Natural killer cell (primary cell): ENCODE results near the gene HOXC9. TPM values are rescaled to one million over a fixed set of nuclear protein-coding genes. Genes with fewer than 3 reads are reported as not detected.

Experiments
- ATAC-seq, 3 donors: fragments of 150-1000 bp in 2 of 3; fragments of 200-7000 bp in 1 of 3; cut with Tn5 transposase; 1 replicate in 1 of 3; 2 replicates in 2 of 3; pipeline ENCODE4 v1.10.0; 2021; ENCODE audit warnings: mild to moderate bottlenecking in 2 of 3, moderate library complexity in 2 of 3
- DNase-seq, 2 donors: peaks; one replicate each; pipeline versions ENCODE4 v3.0.0 to v3.0.0-alpha.2; 2013 to 2021; ENCODE audit warnings: mixed read lengths in 1 of 2
- H3K27ac ChIP-seq: one replicate; pipeline ENCODE4 v1.5.1; 2013; ENCODE audit warnings: mild to moderate bottlenecking, low read length
- H3K27me3 ChIP-seq: one replicate; pipeline ENCODE4 v1.6.1; 2013; ENCODE audit warnings: low read length; ENCODE audit not compliant: control insufficient read depth, insufficient read depth
- H3K36me3 ChIP-seq: one replicate; pipeline ENCODE4 v1.6.1; 2013; ENCODE audit warnings: low read length; ENCODE audit not compliant: control insufficient read depth, insufficient read depth
- H3K4me1 ChIP-seq: one replicate; pipeline ENCODE4 v1.6.1; 2013; ENCODE audit warnings: low read length; ENCODE audit not compliant: control insufficient read depth, insufficient read depth
- H3K4me3 ChIP-seq: one replicate; pipeline ENCODE4 v1.5.1; 2013; ENCODE audit warnings: low read length
- H3K9me3 ChIP-seq: one replicate; pipeline ENCODE4 v1.6.1; 2013; ENCODE audit warnings: low read length; ENCODE audit not compliant: control insufficient read depth, insufficient read depth
- H3K27ac Mint-ChIP-seq, 2 donors: one replicate each; pipeline ENCODE4 v1.8.0; 2022; ENCODE audit warnings: mild to moderate bottlenecking in 2 of 2, mixed read lengths in 2 of 2, moderate library complexity in 1 of 2
- H3K27me3 Mint-ChIP-seq, 2 donors: one replicate each; pipeline ENCODE4 v1.8.0; 2022; ENCODE audit warnings: low read depth in 2 of 2, mixed read lengths in 2 of 2
- H3K36me3 Mint-ChIP-seq: one replicate; pipeline ENCODE4 v1.8.0; 2022; ENCODE audit warnings: mixed read lengths
- H3K4me1 Mint-ChIP-seq, 2 donors: one replicate each; pipeline ENCODE4 v1.8.0; 2022; ENCODE audit warnings: mixed read lengths in 2 of 2
- H3K4me3 Mint-ChIP-seq: one replicate; pipeline ENCODE4 v1.8.0; 2022; ENCODE audit warnings: mild to moderate bottlenecking, moderate library complexity, mixed read lengths
- H3K9me3 Mint-ChIP-seq, 2 donors: one replicate each; pipeline ENCODE4 v1.8.0; 2022; ENCODE audit warnings: mixed read lengths in 2 of 2
- WGBS: methylation state at CpG from one replicate; pipeline ENCODE4 v1.1.7; 2013; ENCODE audit warnings: missing lambda C conversion rate; ENCODE audit not compliant: insufficient coverage; 5-methylcytosine and 5-hydroxymethylcytosine counted together
- intact Hi-C: fragments of 100-400 bp; cut with micrococcal nuclease; formaldehyde crosslinking; loops from one replicate; pipeline ENCODE4 v1.14.2; 2022
- total RNA-seq, 4 donors: library from RNA; stranded (reverse); fragments of 120-200 nt in 1 of 4; gene quantifications; one replicate each; pipeline versions ENCODE4 v1.2.3 to v1.2.4, GENCODE V29; 2013 to 2022
- TF ChIP-seq, protein P1 (sequence below): fragments of 200-600 bp; IDR thresholded peaks from one replicate; pipeline ENCODE4 v1.8.0; 2022; ENCODE audit warnings: antibody characterized with exemption

The HOXC9 gene
- total RNA-seq, 3 donors from 2014 or later (not counting 1 experiment from before 2014, with no cell fraction given): not detected

DNA sequence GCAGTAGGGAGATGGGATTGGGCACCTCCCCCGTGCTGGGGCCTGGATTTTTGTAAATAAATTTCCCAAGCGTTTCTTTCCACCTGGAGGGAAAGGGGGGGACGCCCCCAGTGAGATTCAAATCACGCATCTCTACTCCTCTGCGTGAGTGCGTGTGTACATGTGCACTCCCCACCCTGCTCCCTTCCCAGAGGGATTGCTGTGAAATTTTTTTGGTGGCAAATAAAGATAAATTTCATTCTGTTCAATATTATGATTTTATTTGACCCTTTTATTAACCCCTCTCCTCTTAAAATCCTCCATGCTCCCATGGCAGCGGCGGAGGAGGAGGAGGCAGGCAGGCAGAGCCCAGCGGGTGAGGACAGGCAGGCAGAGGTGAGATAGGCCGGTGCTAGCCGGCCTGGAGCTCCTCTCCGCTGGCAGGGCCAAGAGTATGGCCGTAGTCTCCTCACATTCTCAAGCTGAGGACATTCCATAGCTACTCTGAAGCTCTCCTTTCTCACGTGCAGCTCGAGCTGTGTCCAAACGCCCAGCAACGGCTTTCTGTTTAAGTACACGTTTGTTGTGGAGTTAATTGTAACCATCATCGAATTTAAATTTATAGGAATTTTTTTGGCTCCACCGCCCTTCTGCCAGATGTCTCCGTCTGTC is 23.7 kb upstream of the HOXC9 start:
- 27% methylated on average over 15 of the region's 21 CpGs for WGBS
- intact Hi-C loops: loop anchor here (5.0 kb wide), 1 partner anchor 36 kb away; no protein-coding TSS in a partner anchor
- Histone ChIP-seq H3K4me3 (no peak overlapping the region), H3K4me1 (peaks cover 32% of the 10 kb centered on the region), H3K27ac (no peak overlapping the region), H3K27me3 (peaks cover 87% of the 10 kb centered on the region), H3K9me3 (peaks cover 5% of the 10 kb centered on the region), H3K36me3 (no peaks in the 10 kb centered on the region)
- DNase-seq (no peak), ATAC-seq (no peak)
- no peaks in the 10 kb centered on the region for H3K9me3 Mint-ChIP-seq
- H3K36me3 Mint-ChIP-seq: no peaks in the 10 kb centered on the region
- TF ChIP-seq, protein P1, sequence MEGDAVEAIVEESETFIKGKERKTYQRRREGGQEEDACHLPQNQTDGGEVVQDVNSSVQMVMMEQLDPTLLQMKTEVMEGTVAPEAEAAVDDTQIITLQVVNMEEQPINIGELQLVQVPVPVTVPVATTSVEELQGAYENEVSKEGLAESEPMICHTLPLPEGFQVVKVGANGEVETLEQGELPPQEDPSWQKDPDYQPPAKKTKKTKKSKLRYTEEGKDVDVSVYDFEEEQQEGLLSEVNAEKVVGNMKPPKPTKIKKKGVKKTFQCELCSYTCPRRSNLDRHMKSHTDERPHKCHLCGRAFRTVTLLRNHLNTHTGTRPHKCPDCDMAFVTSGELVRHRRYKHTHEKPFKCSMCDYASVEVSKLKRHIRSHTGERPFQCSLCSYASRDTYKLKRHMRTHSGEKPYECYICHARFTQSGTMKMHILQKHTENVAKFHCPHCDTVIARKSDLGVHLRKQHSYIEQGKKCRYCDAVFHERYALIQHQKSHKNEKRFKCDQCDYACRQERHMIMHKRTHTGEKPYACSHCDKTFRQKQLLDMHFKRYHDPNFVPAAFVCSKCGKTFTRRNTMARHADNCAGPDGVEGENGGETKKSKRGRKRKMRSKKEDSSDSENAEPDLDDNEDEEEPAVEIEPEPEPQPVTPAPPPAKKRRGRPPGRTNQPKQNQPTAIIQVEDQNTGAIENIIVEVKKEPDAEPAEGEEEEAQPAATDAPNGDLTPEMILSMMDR: no peak
- peaks cover 81 to 83% of the 10 kb centered on the region in 2 donors for H3K27me3 Mint-ChIP-seq
- peaks cover 18 to 31% of the 10 kb centered on the region in 2 donors for H3K4me1 Mint-ChIP-seq
- H3K27ac Mint-ChIP-seq: no peak overlapping the region
- H3K4me3 Mint-ChIP-seq: peak overlapping the region; percentile 25

DNA sequence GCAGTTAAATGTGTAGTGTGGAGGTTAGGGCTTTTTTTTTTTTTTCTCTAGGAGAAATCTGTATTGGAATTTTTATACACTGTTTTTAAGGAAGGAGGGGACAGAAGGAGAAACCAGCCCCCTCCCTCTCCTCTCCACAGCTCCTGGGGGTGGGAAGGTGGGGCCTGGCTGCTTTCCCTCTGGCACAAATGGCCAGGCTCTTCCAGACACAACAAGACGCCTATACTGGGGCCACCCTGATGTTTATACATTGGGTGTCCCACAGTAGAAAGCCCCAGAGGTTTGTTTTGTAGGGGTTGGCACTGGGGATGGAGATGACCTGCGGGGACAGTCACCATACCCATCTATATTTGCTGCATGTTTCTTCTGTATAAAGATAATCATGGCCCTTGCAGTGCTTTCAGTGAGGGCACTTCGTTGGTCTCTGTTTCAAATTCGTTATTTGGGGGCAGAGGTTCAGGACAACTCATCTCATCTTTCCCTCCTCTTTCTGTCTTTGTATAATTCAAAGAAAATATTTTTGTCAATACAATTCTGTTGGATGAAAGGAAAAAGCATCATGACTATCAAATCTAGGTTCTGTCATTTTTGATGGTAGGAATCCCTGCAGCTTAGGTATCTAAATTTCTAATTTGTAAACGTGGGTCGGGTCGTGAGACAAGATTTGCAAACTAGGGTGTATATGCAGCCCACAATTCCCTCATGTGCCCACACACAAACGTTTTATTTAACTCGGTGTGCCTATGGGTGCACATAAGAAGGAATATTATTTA is 23.0 kb upstream of the HOXC9 start:
- H3K4me1 Mint-ChIP-seq: peaks cover 18 to 31% of the 10 kb centered on the region in 2 donors
- 7% methylated on average over 5 of the region's 9 CpGs for WGBS
- peak overlapping the region; percentile 25 for H3K4me3 Mint-ChIP-seq

DNA sequence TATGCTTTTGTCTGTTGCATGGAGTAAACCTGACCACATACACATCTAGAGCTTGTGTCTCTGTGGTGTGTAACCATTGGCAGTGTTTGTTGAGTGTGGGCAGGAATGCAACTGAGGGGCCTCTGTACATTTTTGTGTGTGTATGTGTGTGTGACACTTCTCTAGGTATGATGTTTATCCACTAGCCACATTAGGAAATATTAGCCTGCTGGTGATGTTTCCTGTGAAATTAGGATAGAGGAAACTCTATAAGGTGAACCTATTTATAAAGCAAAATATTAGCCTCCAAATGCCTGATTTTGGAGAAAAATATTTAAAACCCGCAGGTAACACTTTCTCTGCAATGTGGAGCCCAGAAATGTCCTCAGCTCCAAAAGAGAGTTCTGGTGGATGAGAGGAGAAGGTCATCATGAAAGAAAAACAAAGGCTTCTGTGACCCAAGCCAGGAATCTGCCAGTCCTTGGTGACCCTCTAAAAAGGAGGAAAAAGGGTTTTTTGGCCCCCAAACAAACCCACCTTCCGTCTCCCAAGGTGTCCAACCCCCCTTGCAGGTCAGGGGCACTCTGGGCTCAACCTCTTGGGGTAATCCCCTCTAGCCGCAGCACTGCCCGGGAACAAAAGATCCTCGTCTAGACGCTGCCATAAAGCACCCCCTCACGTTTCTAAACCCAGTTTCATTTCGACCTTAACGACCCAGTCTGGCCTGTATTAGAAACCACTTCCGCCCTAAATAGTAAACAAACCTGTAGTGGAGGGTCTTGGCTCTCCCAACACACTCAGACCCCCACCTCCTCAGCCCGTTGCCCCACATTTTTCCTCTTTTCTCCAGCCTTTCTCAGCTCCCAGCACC is 22.1 kb upstream of the HOXC9 start:
- WGBS: 6% methylated on average over 11 of the region's 11 CpGs
- no peak overlapping the region for H3K4me3 Mint-ChIP-seq
- H3K36me3 Mint-ChIP-seq: no peaks in the 10 kb centered on the region
- no peaks in the 10 kb centered on the region for H3K9me3 Mint-ChIP-seq
- no peak overlapping the region for H3K27ac Mint-ChIP-seq
- H3K27me3 Mint-ChIP-seq: peaks cover 78 to 81% of the 10 kb centered on the region in 2 donors
- H3K4me3 ChIP-seq: no peak overlapping the region
- H3K36me3 ChIP-seq: no peaks in the 10 kb centered on the region
- H3K4me1 ChIP-seq: peaks cover 32% of the 10 kb centered on the region
- peaks cover 18 to 30% of the 10 kb centered on the region in 2 donors for H3K4me1 Mint-ChIP-seq
- ATAC-seq (peak in 1 of 3 donors; percentile 47), DNase-seq (no peak)
- TF ChIP-seq, protein P1: no peak
- no peak overlapping the region for H3K27ac ChIP-seq
- H3K9me3 ChIP-seq: peaks cover 5% of the 10 kb centered on the region
- intact Hi-C loops: loop anchor here (5.0 kb wide), 1 partner anchor 34 kb away; no protein-coding TSS in a partner anchor
- H3K27me3 ChIP-seq: peaks cover 84% of the 10 kb centered on the region

More for the DNA sequence above, 23.0 kb upstream of the HOXC9 start:
- H3K36me3 Mint-ChIP-seq: no peaks in the 10 kb centered on the region
- no peaks in the 10 kb centered on the region for H3K9me3 Mint-ChIP-seq
- intact Hi-C loops: loop anchor here (5.0 kb wide), 1 partner anchor 35 kb away; no protein-coding TSS in a partner anchor
- Histone ChIP-seq H3K4me3 (no peak overlapping the region), H3K4me1 (peaks cover 32% of the 10 kb centered on the region), H3K9me3 (peaks cover 5% of the 10 kb centered on the region), H3K27me3 (peaks cover 86% of the 10 kb centered on the region), H3K36me3 (no peaks in the 10 kb centered on the region), H3K27ac (no peak overlapping the region)
- no peak overlapping the region for H3K27ac Mint-ChIP-seq
- TF ChIP-seq, protein P1: no peak
- DNase-seq (no peak), ATAC-seq (no peak)
- peaks cover 80 to 81% of the 10 kb centered on the region in 2 donors for H3K27me3 Mint-ChIP-seq
